ENCODE results near the gene CAMK4. TPM values are rescaled to one million over a fixed set of nuclear protein-coding genes. Genes with fewer than 3 reads are reported as not detected.
"Not testable (repeated sequence)": the region's sequence is repeated elsewhere in the genome, so short reads cannot be mapped to it uniquely, and the experiment has no call there.

The CAMK4 gene
- polyA plus RNA-seq, 2 donors = 0.39 to 0.53 TPM

DNA sequence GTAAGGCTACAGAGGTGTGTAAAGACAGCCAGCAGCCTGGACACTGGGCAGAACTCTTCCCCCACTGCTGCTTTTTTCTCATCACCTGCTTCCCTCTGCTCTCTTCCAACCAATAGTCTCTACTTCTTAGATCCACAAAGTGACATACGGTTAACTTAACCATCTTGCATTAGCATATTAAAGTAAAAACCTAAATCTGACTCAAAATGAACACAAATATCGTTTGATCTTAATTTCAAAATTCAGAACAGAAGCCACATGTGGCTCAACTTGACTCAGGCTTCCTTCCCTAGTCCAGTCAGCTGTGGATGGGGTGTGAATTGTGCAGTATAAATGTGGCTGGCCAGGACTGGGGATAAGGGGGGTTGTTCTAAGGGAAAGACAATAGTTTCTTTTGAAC lies 173.8 kb downstream of the CAMK4 start:
- Histone ChIP-seq H3K27me3 (ENCODE audit: control insufficient read depth in 1 of 2, insufficient read depth in 2 of 2, low read length in 2 of 2) (no peaks in the 10 kb centered on the region), H3K27ac (ENCODE audit: low read depth in 2 of 2, low read length in 1 of 2) (no peak overlapping the region), H3K36me3 (ENCODE audit: control insufficient read depth in 2 of 2, insufficient read depth in 2 of 2, low read length in 1 of 2) (no peaks in the 10 kb centered on the region), H3K9me3 (ENCODE audit: control insufficient read depth in 2 of 2, insufficient read depth in 1 of 2, low read depth in 1 of 2, low read length in 1 of 2) (no peaks in the 10 kb centered on the region), H3K4me1 (ENCODE audit: control insufficient read depth in 2 of 2, insufficient read depth in 2 of 2, low read length in 1 of 2) (no peaks in the 10 kb centered on the region), H3K4me3 (ENCODE audit: low read depth in 1 of 2, low read length in 2 of 2) (no peak overlapping the region)
- WGBS, 2 donors = 78 to 80% methylated on average over 2 of the region's 2 CpGs

DNA sequence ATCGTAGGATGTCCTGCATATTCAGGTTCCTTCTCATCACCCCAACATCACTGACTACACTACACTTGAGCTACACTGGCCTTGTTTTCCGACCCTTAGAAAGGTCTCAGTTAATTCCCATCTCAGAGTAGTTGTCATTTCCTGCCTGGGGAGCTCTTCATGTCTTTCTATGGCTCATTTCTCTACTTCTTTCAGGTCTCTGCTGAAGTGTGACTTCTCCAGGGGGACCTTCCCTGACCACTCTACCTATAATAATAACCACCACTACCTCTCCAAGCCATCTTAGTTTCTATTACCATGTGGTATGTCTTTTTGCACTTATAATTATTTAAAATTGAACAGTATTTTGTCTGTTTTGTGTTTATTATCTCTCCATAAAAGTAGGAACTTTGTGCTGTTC lies 174.9 kb downstream of the CAMK4 start:
- Histone ChIP-seq H3K9me3 (ENCODE audit: control insufficient read depth in 2 of 2, insufficient read depth in 1 of 2, low read depth in 1 of 2, low read length in 1 of 2) (no peaks in the 10 kb centered on the region), H3K36me3 (ENCODE audit: control insufficient read depth in 2 of 2, insufficient read depth in 2 of 2, low read length in 1 of 2) (no peaks in the 10 kb centered on the region), H3K27ac (ENCODE audit: low read depth in 2 of 2, low read length in 1 of 2) (no peak overlapping the region), H3K4me1 (ENCODE audit: control insufficient read depth in 2 of 2, insufficient read depth in 2 of 2, low read length in 1 of 2) (no peaks in the 10 kb centered on the region), H3K27me3 (ENCODE audit: control insufficient read depth in 1 of 2, insufficient read depth in 2 of 2, low read length in 2 of 2) (no peaks in the 10 kb centered on the region), H3K4me3 (ENCODE audit: low read depth in 1 of 2, low read length in 2 of 2) (no peak overlapping the region)
- 40 to 41% methylated on average over 2 of the region's 2 CpGs for WGBS, 2 donors

DNA sequence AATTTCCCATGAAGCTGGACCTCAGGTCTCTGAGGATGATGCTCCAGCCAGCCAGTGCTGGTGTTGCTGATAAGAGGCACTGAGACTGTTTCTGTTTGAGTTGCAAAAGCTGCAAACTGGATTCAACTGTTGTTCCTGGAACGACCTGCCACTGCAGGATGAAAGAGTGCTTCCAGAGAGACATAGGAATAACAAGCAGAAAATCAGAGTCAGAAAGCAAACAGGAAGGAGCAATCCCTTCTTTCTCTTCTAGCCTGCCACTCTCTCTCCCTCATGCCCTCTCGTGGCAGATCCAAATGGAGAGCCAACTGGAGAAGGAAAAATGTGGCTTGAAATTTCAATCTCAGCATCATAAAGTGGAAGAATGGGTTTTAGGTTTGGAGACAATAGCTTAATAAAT lies 177.7 kb downstream of the CAMK4 start:
- no peaks in the 10 kb centered on the region for H3K4me1 ChIP-seq (ENCODE audit: control insufficient read depth in 2 of 2, insufficient read depth in 2 of 2, low read length in 1 of 2)
- no peaks in the 10 kb centered on the region for H3K27me3 ChIP-seq (ENCODE audit: control insufficient read depth in 1 of 2, insufficient read depth in 2 of 2, low read length in 2 of 2)
- H3K9me3 ChIP-seq (ENCODE audit: control insufficient read depth in 2 of 2, insufficient read depth in 1 of 2, low read depth in 1 of 2, low read length in 1 of 2) = no peaks in the 10 kb centered on the region
- no peak overlapping the region for H3K27ac ChIP-seq (ENCODE audit: low read depth in 2 of 2, low read length in 1 of 2)
- 46 to 62% methylated on average over 2 of the region's 2 CpGs for WGBS, 2 donors
- no peaks in the 10 kb centered on the region for H3K36me3 ChIP-seq (ENCODE audit: control insufficient read depth in 2 of 2, insufficient read depth in 2 of 2, low read length in 1 of 2)
- no peak overlapping the region for H3K4me3 ChIP-seq (ENCODE audit: low read depth in 1 of 2, low read length in 2 of 2)

DNA sequence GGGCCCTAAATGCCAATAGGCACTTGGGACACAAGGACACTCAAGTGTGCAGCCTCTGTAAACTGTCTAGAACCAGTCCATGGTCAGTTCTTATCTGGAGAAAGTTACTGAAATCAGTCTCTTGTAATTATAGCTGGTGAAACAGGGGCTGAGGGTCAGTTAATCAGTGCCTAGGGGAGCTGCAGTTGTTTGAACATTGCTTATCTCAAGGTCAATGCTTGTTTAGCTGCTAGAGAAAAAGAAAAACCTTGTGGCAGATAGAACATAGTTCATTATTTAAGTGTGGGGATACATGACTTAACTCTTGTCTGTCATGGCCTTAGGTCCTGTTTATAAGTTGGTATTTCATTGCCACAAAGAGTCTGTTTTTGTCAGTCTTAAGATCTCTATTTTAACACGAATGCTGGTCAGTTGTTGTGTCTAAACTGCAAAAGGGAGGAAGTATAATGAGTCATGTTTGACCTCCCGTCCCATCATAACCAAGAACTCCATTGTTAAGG lies 180.1 kb downstream of the CAMK4 start:
- 80 to 81% methylated on average over 2 of the region's 2 CpGs for WGBS, 2 donors
- H3K36me3 ChIP-seq (ENCODE audit: control insufficient read depth in 2 of 2, insufficient read depth in 2 of 2, low read length in 1 of 2) = no peaks in the 10 kb centered on the region
- H3K4me3 ChIP-seq (ENCODE audit: low read depth in 1 of 2, low read length in 2 of 2) = no peak overlapping the region

DNA sequence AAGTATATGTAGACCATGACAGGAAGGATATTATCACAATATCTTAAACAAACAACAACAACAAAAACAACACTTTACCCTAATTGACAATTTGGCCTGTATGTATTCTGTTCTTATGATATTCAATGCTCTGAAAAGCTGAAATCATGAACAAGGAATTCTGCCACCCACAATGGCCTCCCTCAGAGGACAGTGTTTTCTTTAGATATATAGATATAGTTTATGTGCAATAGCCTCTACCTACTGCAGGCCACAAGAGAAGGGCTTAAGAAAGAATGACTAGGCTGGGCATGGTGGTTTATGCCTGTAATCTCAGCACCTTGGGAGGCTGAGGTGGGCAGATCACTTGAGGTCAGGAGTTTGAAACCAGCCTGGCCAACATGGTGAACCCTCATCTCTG lies 183.4 kb downstream of the CAMK4 start:
- H3K9me3 ChIP-seq (ENCODE audit: control insufficient read depth in 2 of 2, insufficient read depth in 1 of 2, low read depth in 1 of 2, low read length in 1 of 2) = no peaks in the 10 kb centered on the region
- no peak overlapping the region for H3K27ac ChIP-seq (ENCODE audit: low read depth in 2 of 2, low read length in 1 of 2)
- H3K4me3 ChIP-seq (ENCODE audit: low read depth in 1 of 2, low read length in 2 of 2) = no peak overlapping the region
- no peaks in the 10 kb centered on the region for H3K4me1 ChIP-seq (ENCODE audit: control insufficient read depth in 2 of 2, insufficient read depth in 2 of 2, low read length in 1 of 2)
- H3K27me3 ChIP-seq (ENCODE audit: control insufficient read depth in 1 of 2, insufficient read depth in 2 of 2, low read length in 2 of 2) = no peaks in the 10 kb centered on the region
- H3K36me3 ChIP-seq (ENCODE audit: control insufficient read depth in 2 of 2, insufficient read depth in 2 of 2, low read length in 1 of 2) = no peaks in the 10 kb centered on the region

More for the DNA sequence above, 180.1 kb downstream of the CAMK4 start:
- Histone ChIP-seq H3K27me3 (ENCODE audit: control insufficient read depth in 1 of 2, insufficient read depth in 2 of 2, low read length in 2 of 2) (no peaks in the 10 kb centered on the region), H3K9me3 (ENCODE audit: control insufficient read depth in 2 of 2, insufficient read depth in 1 of 2, low read depth in 1 of 2, low read length in 1 of 2) (no peaks in the 10 kb centered on the region), H3K27ac (ENCODE audit: low read depth in 2 of 2, low read length in 1 of 2) (no peak overlapping the region), H3K4me1 (ENCODE audit: control insufficient read depth in 2 of 2, insufficient read depth in 2 of 2, low read length in 1 of 2) (no peaks in the 10 kb centered on the region)

DNA sequence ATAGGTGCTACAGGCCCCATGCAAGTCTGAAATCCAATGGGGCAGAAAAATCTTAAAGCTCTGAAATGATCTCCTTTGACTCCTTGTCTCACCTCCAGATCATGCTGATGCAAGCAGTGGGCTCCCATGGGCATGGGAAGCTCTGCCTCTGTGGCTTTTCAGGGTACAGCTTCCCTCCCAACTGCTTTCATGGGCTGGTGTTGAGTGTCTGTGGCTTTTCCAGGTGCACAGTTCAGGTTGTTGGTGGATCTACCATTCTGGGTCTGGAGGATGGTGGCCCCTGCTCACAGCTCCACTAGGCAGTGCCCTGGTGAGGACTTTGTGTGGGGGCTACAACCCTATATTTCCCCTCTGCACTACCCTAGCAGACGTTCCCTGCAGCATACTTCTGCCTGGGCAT lies 184.6 kb downstream of the CAMK4 start:
- WGBS, 2 donors = 89 to 90% methylated on average over 1 of the region's 1 CpG
- Histone ChIP-seq H3K4me3 (ENCODE audit: low read depth in 1 of 2, low read length in 2 of 2) (no peak overlapping the region), H3K9me3 (ENCODE audit: control insufficient read depth in 2 of 2, insufficient read depth in 1 of 2, low read depth in 1 of 2, low read length in 1 of 2) (no peaks in the 10 kb centered on the region), H3K4me1 (ENCODE audit: control insufficient read depth in 2 of 2, insufficient read depth in 2 of 2, low read length in 1 of 2) (no peaks in the 10 kb centered on the region), H3K27me3 (ENCODE audit: control insufficient read depth in 1 of 2, insufficient read depth in 2 of 2, low read length in 2 of 2) (no peaks in the 10 kb centered on the region), H3K27ac (ENCODE audit: low read depth in 2 of 2, low read length in 1 of 2) (no peak overlapping the region), H3K36me3 (ENCODE audit: control insufficient read depth in 2 of 2, insufficient read depth in 2 of 2, low read length in 1 of 2) (no peaks in the 10 kb centered on the region)

DNA sequence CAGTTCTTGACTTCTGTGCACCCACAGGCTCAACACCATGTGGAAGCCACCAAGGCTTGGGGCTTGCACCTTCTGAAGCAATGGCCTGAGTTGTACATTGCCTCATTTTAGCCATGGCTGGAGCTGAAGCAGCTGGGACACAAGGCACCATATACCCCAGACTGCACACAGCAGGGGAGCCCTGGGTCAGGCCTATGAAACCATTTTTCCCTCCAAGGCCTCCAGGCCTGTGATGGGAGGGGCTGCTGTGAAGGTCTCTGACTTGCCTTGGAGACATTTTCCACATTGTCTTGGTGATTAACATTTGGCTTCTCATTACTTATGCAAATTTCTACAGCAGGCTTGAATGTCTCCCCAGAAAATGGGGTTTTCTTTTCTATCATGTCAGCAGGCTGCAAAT lies 185.1 kb downstream of the CAMK4 start:
- H3K9me3 ChIP-seq (ENCODE audit: control insufficient read depth in 2 of 2, insufficient read depth in 1 of 2, low read depth in 1 of 2, low read length in 1 of 2); H3K4me3 ChIP-seq (ENCODE audit: low read depth in 1 of 2, low read length in 2 of 2); H3K27ac ChIP-seq (ENCODE audit: low read depth in 2 of 2, low read length in 1 of 2); H3K27me3 ChIP-seq (ENCODE audit: control insufficient read depth in 1 of 2, insufficient read depth in 2 of 2, low read length in 2 of 2); H3K4me1 ChIP-seq (ENCODE audit: control insufficient read depth in 2 of 2, insufficient read depth in 2 of 2, low read length in 1 of 2); H3K36me3 ChIP-seq (ENCODE audit: control insufficient read depth in 2 of 2, insufficient read depth in 2 of 2, low read length in 1 of 2): not testable (repeated sequence)

DNA sequence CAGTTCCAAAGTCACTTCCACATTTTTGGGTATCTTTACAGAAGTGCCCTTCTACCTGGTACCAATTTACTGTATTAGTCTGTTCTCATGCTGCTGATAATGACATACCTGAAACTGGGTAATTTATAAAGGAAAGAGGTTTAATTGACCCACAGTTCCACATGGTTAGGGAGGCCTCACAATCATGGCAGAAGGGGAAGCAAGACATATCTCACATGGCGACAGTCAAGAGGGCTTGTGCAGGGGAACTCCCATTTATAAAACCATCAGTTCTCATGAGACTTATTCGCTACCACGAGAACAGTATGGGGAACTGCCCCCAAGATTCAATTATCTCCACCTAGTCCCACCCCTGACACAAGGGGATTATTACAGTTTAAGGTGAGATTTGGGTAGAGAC lies 185.9 kb downstream of the CAMK4 start:
- WGBS, 2 donors = 97 to 99% methylated on average over 3 of the region's 3 CpGs
- H3K27me3 ChIP-seq (ENCODE audit: control insufficient read depth in 1 of 2, insufficient read depth in 2 of 2, low read length in 2 of 2); H3K27ac ChIP-seq (ENCODE audit: low read depth in 2 of 2, low read length in 1 of 2); H3K36me3 ChIP-seq (ENCODE audit: control insufficient read depth in 2 of 2, insufficient read depth in 2 of 2, low read length in 1 of 2); H3K4me1 ChIP-seq (ENCODE audit: control insufficient read depth in 2 of 2, insufficient read depth in 2 of 2, low read length in 1 of 2); H3K4me3 ChIP-seq (ENCODE audit: low read depth in 1 of 2, low read length in 2 of 2); H3K9me3 ChIP-seq (ENCODE audit: control insufficient read depth in 2 of 2, insufficient read depth in 1 of 2, low read depth in 1 of 2, low read length in 1 of 2): not testable (repeated sequence)

DNA sequence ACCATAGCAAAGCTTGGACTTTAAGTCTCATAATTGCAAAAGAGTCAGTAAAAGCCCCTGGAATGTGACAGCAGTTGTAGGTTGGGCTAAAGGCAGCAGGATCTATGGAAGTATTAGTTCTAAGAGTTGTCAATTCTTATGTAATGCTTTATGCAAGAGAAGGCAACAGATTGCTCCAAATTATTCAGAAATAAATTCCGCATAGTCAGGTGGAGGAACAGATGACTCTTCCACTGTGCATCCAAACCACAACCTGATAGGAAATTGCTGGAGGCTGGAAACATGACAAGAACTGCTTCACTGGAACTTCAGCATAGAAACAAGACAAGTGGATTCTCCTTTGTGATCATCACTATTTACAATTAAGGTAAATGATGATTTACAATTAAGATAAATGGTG lies 187.1 kb downstream of the CAMK4 start:
- H3K36me3 ChIP-seq (ENCODE audit: control insufficient read depth in 2 of 2, insufficient read depth in 2 of 2, low read length in 1 of 2) = no peaks in the 10 kb centered on the region
- H3K27ac ChIP-seq (ENCODE audit: low read depth in 2 of 2, low read length in 1 of 2) = no peak overlapping the region
- H3K4me3 ChIP-seq (ENCODE audit: low read depth in 1 of 2, low read length in 2 of 2) = no peak overlapping the region
- H3K4me1 ChIP-seq (ENCODE audit: control insufficient read depth in 2 of 2, insufficient read depth in 2 of 2, low read length in 1 of 2) = no peaks in the 10 kb centered on the region
- no peaks in the 10 kb centered on the region for H3K27me3 ChIP-seq (ENCODE audit: control insufficient read depth in 1 of 2, insufficient read depth in 2 of 2, low read length in 2 of 2)
- WGBS, 2 donors = 88 to 100% methylated on average over 1 of the region's 1 CpG
- H3K9me3 ChIP-seq (ENCODE audit: control insufficient read depth in 2 of 2, insufficient read depth in 1 of 2, low read depth in 1 of 2, low read length in 1 of 2) = no peaks in the 10 kb centered on the region

DNA sequence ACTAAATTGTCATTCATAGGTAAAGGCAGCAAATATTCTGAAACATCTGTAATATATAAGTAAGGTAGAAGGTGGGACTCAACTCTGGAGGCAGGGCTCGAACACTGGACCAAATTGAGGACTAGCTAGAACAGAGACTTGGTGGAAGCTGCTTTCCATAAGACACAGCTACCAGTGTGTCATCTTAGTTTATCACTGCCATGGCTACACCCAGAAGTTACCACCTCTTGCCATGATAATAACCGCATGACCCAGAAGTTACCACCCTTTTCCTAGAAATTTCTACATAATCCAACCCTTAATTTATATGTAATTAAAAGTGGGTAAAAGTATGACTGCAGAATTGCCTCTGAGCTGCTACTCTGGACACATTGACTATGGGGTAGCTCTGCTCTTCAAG lies 188.4 kb downstream of the CAMK4 start:
- H3K27me3 ChIP-seq (ENCODE audit: control insufficient read depth in 1 of 2, insufficient read depth in 2 of 2, low read length in 2 of 2) = no peaks in the 10 kb centered on the region
- WGBS, 2 donors = 75 to 90% methylated on average over 2 of the region's 2 CpGs
- H3K27ac ChIP-seq (ENCODE audit: low read depth in 2 of 2, low read length in 1 of 2) = no peak overlapping the region

More for the DNA sequence above, 188.4 kb downstream of the CAMK4 start:
- Histone ChIP-seq H3K36me3 (ENCODE audit: control insufficient read depth in 2 of 2, insufficient read depth in 2 of 2, low read length in 1 of 2) (no peaks in the 10 kb centered on the region), H3K4me1 (ENCODE audit: control insufficient read depth in 2 of 2, insufficient read depth in 2 of 2, low read length in 1 of 2) (no peaks in the 10 kb centered on the region), H3K4me3 (ENCODE audit: low read depth in 1 of 2, low read length in 2 of 2) (no peak overlapping the region), H3K9me3 (ENCODE audit: control insufficient read depth in 2 of 2, insufficient read depth in 1 of 2, low read depth in 1 of 2, low read length in 1 of 2) (no peaks in the 10 kb centered on the region)
